ENCODE data around the gene FNDC8.
"Not testable (repeated sequence)": the region's sequence is repeated elsewhere in the genome, so short reads cannot be mapped to it uniquely, and the experiment has no call there.

The FNDC8 gene

DNA sequence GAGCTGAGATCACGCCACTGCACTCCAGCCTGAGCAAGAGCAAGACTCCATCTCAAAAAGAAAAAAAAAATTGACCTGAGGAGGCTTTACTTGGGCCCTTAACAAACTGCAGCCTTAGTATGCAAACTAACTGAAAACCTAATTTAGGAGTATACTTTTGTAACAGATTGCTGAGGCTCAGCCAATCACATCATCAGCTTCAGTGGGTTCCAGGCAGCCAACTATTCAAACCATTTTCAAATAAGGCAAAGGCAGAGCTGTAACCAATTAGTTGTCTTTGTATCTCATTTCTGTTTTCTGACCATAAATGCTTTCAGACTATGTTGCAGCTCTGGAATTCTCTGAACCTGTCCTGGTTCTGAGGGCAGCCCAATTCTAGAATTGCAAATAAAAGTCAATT is 25.7 kb upstream of the FNDC8 start:
- ATAC-seq, result no peak
- DNase-seq, result no peak

DNA sequence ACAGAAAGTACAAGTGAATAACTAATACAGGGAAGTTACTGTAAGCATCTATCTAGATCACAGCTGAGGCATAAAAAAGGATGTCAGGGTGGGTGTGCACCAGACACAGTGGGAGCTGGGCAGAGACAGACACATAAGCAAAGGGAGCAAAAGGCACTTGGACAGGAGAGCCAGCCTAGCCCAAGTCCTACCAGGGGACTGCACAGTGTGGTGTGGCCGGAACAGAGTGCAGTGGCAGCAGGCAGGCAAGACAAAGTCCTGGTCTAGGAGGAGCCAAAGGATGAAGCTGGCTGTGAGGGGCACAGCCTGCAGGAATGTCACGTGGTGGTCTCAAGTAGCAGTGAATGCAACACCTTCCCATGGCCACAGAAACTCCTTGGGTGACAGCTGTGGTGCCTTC is 23.6 kb upstream of the FNDC8 start:
- DNase-seq (no peak), ATAC-seq (no peak)

DNA sequence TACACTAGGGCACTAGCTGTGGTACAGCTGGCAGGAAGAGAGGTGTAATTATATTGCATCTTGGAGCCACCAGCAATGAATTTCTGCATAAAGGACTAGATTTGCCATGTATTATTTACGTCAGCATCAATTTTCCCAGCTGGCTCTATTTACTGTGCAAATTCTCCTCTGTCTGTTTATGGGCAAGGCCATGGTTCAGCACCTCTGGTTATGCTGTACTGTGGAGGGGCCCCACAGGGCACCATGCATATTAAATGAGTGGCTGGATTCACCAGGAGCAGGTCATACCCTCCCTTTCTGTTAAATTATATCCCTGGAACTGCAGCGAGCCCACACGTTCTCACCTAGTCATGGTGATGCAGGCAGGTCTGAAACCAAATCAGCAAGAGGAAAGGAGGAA is 21.5 kb upstream of the FNDC8 start:
- ATAC-seq (no peak), DNase-seq (no peak)

DNA sequence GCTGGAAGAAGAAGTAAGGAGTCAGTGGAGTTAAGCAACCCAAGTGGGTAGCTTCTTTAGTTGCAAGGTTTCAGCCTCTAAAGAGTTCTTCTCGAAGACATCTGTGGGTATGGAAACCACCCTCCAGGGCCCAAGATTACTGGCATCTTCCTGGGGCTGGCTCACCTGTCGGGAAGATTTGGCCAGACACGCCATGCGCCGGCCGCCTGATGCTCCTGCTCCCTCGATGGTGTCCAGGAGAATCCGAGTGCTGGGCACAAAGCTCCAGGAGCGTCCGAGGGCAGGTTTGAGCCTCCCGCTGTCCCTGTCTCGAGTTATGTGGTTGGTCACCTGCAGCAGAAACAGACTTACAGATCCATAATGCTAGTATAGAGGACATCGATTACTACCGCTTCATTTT is 20.4 kb upstream of the FNDC8 start:
- no peak for ATAC-seq
- no peak for DNase-seq

DNA sequence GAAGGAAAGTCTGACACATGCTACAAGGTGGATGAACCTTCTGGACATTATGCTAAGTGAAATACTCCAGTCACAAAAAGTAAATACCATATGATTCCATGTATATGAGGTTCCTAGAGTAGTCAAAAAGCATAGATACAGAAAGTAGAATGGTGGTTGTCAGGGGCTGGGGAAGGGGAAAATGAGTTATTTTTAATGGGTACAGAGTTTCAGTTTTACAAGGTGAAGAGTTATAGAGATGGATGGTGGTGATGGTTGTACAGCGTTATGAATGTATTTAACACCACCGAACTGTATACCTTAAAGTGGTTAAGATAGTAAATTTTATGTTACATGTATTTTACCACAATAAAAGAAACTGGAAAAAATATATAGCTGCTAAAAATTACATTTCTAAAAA is 19.7 kb upstream of the FNDC8 start:
- ATAC-seq (no peak), DNase-seq (no peak)

DNA sequence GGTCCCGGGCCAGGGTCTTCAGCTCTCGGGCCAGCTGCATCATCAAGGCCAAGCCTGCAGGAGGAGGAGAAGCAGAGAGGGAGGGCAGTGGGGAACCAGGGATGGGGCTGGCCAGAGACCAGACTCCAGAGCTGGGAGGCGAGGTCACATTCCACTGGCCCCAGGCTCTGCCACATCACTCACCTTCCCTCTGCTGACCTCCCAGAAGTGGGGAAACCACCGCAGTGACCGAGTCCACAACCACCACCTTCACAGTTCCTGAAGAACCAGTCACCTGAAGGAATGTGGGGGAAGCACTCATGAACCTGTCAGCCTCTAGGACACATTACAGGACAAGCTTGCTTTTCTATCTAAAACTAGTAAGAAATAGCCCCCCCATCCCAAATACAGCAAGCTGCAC is 18.1 kb upstream of the FNDC8 start:
- DNase-seq (no peak), ATAC-seq (no peak)

DNA sequence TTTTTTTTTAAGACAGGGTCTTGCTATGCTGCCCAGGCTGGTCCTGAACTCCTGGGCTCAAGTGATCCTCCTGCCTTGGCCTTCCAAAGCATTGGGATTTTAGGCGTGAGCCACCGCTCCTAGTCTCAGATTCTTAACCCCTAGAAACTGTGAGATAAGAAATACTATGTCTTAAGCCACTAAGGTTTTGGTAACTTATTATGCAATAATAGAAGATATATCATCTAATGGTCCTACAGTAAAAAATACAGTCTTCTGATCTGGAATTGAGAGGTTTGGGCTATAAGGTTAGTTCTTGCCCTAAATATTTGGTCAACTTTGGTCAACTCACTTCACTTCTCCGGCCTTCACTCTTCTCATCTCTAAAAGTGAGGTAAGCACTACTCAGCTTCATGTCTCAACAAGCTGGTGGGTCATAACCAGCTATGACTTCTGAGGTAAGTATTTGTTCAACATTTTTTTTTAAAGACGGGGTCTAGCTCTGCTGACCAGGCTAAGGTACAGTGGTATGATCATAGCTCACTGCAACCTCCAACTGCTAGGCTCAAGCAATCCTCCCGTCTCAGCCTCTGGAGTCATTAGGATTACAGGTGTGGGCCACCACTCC is 16.5 kb upstream of the FNDC8 start:
- DNase-seq, result no peak
- ATAC-seq, result no peak

DNA sequence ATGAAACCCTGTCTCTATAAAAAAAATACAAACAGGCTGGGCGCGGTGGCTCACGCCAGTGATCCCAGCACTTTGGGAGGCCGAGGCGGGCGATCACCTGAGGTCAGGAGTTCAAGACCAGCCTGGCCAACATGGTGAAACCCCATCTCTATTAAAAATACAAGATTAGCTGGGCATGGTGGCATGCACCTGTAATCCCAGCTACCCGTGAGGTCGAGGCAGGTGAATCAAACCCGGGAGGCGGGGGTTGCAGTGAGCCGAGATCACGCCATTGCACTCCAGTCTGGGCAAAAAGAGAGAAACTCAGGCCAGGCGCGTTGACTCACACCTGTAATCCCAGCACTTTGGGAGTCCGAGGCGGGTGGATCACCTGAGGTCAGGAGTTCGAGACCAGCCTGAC is 10.6 kb upstream of the FNDC8 start:
- not testable (repeated sequence) for ATAC-seq, DNase-seq

DNA sequence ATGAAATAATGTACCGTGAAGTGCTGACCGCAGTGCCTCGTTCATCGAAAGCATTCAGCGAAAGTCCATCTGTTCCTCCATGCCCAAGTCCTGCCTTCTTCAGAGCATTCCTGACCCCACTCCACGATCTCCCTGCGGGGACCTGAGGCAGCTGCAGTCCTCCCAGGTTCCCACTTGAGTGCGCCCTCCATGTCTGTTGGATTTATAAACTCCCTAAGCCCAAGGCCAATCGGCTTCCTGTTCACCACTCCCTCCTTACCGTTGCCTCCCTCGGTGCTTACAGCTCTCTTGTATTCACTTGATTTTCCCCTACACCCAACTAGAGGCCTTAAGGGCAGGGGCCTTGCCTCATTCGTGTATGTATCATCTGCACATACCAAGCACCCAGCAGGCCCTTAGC is 4.6 kb upstream of the FNDC8 start:
- no peak for DNase-seq
- no peak for ATAC-seq

DNA sequence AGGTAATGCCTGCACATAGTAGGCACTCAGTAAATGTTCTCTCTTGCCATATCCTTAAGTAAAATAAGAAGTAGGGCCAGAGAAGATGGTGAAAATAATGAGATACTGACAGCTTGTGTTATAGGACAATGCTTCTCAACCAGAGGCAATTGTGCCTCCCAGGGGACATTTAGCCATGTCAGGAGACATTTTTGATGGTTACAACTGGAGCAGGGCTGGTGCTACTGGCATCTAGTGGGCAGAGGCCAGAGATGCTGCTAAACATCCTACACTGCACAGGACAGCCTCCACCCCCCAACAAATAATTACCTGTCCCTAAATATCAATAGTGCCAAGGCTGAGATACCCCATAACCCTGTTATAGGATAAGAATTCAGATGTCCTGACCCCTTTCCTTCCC is 3.4 kb upstream of the FNDC8 start:
- ATAC-seq, result no peak
- no peak for DNase-seq

DNA sequence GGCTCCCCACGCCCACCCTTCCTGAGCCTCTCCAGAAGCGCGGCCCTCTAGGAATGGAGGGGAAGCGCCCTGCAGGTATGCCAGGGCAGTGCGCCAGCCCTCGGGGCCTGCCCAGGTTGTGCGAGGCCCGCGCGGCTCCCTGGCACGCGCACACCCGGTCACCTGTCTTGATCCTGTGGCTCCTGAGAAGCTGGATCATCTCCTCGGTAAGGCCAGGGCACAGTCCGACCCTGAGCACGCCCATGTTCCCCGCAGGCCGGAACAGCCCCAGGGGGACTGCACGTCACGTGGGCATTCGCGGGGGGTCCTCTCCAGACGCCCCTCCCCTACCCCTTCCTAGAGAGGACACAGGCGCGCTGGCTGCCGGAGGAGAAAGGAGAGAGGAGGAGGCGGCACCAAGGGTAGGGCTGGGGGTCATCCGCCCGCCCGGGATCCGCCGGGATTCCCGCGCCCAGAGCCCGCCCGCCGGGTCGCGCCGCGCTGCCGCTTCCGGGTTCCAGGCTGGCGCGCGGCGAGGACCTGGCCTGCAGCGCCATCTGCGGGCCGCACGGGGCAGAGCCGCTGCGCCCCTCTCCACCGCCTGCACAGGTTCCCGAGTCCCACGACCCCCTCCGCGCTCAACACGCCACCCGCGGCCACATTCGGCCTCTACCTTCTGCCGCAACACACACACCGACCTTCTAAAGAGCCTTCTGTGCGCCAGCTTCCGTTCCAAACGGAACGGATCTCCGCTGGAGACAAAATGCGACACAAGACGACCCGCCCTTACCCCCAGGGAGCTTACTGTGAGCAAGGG is 1.8 kb upstream of the FNDC8 start, which contains the start of gene RAD51D:
TSS of gene RAD51D (minus strand) at position 491 of the 796 bp plus-strand sequence. CDS start at position 244, 247 bp downstream.
- peak; percentile 85 for DNase-seq
- peak; percentile 91 for ATAC-seq

DNA sequence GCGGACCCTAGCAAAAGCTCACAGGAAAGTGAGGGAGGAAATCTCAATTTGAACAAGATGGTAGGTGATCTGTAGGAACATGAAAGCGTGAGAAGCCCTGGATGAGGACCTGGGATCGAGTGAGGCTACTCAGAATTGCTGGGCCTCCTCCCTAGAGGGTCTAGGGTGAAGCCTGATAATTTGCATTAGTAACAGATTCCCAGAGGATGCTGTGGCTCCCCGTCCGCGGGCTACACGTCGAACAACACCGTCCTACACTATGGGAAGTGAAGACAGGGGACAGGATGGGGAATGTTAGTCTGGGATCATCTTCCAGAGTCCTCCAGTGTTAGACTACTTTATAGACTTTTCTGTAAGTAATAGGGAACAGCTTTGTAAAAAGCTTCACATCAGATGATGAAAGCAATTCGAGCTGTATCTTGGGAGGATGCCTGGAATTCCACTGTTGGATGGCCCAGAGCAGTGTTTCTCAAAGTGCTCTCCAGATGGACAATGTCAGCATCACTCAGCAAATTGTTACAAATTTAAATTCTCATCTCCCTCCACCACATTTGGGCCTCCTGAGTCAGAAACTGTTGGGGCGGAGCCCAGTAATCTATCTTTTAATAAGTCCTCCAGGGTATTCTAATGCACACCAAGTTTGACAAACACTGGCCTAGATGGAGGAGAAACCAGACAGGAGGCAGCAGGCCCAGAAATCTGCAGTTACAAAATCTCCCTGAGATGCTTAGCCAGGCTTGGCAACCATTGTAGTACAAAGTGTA is 6.5 kb downstream of the FNDC8 start:
- ATAC-seq, result no peak
- DNase-seq, result no peak

DNA sequence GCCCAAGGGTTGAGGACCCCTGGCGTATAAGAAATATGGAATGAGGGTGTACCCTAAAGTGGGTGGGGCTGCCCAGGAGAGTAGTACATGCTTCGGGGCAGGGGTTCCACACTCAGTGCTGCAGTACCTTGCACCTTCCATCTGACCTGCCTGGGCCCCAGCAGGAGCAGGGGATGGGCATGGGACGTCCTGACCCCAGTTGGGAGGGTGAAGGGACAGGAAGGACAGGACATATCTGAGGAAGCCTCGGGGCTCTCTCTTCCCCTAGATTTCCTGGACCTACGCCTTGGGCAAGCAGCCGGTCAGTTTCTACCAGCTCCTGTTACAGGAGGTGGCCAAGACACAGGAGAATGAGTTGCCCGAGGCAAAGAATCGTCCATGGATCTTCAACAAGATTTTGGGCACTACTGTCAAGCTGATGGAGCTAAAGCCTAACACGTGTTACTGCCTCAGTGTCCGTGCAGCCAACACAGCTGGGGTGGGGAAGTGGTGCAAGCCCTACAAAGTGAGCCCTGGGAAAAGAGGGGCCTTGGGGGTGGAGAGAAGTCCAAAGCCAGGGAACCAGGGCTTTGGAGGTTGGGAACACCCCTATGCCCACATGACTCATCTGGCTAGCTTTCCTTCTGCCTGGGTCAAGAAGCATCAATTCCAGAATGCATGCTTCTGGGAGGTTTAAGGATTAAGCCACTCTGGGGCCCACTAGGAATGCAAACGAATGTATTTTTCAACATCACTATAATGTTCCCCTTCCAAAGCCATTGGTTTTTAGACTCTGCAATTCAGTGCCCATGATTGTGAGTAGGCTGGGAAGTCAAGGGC is 7.9 kb downstream of the FNDC8 start:
- DNase-seq, result no peak
- no peak for ATAC-seq

DNA sequence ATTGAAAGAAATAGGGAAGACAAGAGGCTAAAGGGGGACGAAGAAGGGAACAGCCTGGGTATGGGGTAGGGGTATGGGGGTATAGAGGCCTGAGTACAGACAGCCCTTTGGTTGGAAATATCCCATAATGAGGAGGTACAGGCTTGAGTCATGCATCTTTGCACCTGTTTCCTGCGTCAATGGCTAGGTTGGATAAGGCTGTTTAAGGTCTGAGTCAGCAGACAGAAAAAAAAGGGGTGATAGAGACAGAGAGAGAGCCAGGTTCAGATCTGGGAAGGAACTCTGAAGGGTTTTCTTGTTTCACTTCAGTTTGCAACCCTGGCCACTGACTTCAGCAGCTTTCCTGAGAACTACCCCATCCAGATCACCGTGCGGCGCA is 8.5 kb downstream of the FNDC8 start:
- ATAC-seq, result no peak
- no peak for DNase-seq

DNA sequence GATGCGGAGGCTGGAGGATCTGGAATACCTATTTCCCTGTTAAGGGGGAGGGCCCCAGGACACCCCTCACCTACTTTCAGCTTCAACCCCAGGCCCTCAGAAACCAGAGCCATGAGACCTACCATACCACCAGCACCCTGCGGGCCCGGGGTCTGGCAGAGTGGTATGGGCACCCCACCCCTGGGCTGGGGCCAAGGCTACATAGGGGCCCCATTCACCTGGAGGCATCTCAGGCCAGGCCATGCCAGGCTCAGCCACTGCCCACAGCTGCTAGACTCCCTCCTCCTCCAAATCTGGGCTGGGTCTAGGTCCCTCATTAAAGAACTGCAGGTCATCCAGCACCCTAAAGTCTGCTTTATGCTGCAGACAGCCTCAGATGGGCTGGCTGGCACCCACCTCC is 9.0 kb downstream of the FNDC8 start:
- ATAC-seq (no peak), DNase-seq (no peak)

DNA sequence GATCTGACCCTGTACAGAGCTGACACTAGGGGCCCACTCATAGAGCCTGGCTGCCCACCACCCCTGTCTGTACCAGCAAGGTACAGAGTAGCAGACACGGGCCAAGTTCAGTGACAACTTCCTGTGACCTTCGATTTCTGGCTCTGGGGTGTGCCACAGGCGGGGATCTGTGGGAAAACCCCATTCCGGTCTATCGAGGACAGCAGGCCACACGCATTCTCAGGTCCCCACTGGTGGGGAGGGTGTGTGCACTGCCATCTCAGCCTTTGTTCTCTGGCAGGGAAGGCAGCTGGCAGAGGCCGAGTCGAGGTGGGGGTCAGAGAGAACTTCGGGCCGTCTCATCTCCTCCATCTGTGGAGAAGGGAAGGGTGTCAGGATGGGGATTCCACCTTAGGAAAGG is 10.7 kb downstream of the FNDC8 start:
- no peak for DNase-seq
- peak; percentile 6 for ATAC-seq

DNA sequence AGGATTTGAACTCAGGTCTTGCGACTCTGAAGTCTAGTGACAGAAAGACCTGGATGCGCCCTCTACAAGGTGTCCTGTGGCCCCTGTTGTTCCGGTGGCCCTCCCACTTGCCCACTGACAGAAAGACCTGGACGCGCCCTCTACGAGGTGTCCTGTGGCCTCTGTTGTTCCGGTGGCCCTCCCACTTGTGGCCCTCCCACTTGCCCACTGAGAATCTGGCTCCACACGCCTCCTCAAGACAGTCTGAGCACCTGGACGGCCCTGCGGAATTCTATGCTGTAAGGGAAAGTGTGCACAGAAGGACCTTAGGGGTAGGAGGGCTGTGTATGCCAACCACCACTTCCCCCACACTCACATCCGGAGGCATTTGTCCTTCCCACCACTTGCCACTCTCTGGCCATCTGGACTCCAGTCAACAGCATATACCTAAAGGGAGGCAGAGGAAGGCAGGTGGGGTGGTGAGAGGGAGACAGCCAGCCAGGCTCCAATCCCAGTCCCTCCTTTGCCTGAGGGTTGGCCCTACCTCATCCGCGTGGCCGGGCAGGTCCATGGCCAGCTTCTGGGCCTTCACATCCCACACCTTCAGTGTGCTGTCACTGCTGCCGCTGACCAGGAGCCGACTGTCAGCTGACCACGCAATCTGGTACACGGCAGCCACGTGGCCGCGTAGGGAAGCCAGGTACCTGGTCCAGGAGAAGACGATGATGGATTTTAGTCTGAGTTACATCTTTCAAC is 11.6 kb downstream of the FNDC8 start:
- no peak for ATAC-seq
- DNase-seq, result no peak

DNA sequence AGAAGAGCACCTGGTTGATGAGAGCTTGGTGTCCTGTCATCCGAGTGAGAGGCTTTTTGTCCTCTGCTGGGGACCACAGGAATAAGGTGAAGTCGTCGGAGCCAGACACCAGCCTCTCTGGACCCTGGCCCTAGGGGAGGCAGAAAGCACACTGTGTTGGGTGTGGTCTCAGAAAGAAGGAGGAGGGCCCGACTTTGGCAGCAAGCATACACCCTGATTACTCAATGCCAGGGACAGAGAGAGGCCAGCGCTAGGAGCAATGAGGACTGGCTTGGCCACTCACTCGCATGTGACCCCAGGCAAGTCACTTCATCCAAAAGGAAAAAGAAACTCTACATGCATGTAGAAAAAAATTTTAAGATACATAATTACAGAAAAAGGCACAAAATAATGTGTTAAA is 13.9 kb downstream of the FNDC8 start:
- ATAC-seq (no peak), DNase-seq (no peak)

DNA sequence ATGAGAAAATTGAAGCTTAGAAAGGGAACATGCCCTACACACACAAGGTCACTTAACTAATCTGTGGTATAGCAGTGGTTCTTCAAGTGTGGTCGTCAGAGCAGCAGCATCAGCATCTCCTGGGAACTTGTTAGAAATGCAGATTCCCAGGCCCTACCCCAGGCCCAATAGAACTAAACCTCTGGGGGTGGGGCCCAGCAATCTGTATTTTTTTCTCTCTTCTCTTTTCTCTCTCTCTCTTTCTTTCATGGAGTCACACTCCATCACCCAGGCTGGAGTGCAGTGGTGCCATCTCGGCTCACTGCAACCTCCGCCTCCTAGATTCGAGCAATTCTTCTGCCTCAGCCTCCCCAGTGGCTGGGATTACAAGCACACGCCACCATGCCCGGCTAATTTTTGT is 16.8 kb downstream of the FNDC8 start:
- ATAC-seq (no peak), DNase-seq (no peak)

DNA sequence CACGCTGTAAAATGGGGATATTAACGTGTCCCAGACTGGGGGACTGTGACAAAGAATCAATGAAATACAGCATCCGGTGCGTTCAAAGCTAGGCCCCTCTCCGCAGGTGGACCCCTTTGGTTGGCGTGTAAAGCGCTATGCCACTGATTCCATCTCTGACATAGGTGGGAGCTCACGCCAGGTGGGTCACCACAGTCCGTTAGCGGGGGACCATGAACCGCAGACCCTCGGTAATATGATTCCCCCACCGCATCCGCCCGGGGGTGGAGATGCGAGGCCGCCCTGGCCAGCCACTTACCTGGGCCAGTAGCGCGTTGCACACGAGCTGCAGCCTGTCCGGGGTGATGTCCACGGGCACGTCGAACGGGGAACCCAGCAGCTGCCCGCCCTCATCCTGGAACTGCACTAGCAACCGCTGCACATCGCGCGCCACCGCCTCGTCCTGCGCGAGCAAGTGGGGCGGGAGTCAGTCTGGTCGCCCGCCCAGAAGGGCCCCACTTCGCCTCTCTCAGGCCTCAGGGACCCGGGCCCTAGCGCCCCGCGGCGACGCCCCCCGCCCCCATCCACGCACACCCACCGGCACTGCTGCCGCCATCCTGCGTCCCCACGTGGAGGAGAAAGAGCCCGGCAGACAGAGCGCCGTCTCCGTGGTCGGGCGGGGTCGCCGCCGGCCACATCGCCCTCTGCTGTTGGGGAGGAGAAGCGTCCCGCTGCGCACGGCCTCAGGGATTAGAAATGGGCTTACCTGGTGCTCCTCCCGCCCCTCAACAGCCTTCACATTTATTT is 20.5 kb downstream of the FNDC8 start, which contains the start of gene NLE1:
TSS of gene NLE1 (minus strand) at position 623 of the 786 bp plus-strand sequence. CDS start at position 595, 28 bp downstream.
- DNase-seq, result peak; percentile 94
- peak; percentile 91 for ATAC-seq

DNA sequence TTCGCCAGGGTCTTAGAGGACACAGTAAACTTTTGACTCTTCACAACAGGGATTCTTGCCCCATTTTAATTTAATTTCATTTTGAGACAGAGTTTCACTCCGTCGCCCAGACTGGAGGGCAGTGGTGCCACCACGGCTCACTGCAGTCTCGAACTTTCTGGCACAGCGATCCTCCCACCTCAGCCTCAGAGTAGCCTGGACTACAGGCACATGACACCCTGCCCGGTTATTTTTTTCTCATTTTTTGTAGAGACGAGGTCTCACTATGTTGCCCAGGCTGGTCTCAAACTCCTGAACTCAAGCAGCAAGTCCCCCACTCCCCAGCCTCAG is 21.0 kb downstream of the FNDC8 start:
- DNase-seq, result no peak

More for the DNA sequence above, 21.0 kb downstream of the FNDC8 start:
- peak; percentile 10 for ATAC-seq
